Left ventricle myocardium inferior (tissue), 1 donor: ENCODE data around the gene DEK. TPM values are rescaled to one million over a fixed set of nuclear protein-coding genes. Genes with fewer than 3 reads are reported as not detected.
"Not testable (repeated sequence)": the region's sequence is repeated elsewhere in the genome, so short reads cannot be mapped to it uniquely, and the experiment has no call there.

Experiments
- DNase-seq: peaks from one replicate; pipeline ENCODE4 v3.0.0-alpha.2; 2020
- H3K27ac ChIP-seq: fragments of 200-600 bp; replicated peaks from 2 replicates; pipeline ENCODE4 v1.8.0; 2021
- H3K27me3 ChIP-seq: fragments of 200-600 bp; 2 replicates; pipeline ENCODE4 v1.8.0; 2021; ENCODE audit warnings: low read depth
- H3K36me3 ChIP-seq: fragments of 200-600 bp; 2 replicates; pipeline ENCODE4 v1.8.0; 2021
- H3K4me1 ChIP-seq: fragments of 200-600 bp; 2 replicates; pipeline ENCODE4 v1.8.0; 2021
- H3K4me3 ChIP-seq: fragments of 200-600 bp; 2 replicates; pipeline ENCODE4 v1.8.0; 2021; ENCODE audit warnings: mild to moderate bottlenecking, moderate library complexity
- H3K9me3 ChIP-seq: fragments of 200-600 bp; replicated peaks from 2 replicates; pipeline ENCODE4 v1.8.0; 2021
- CTCF ChIP-seq: fragments of 200-600 bp; IDR thresholded peaks from 2 replicates; pipeline ENCODE4 v1.8.0; 2021; ENCODE audit warnings: antibody characterized with exemption, mild to moderate bottlenecking, borderline replicate concordance
- intact Hi-C: fragments of 100-400 bp; cut with micrococcal nuclease; formaldehyde crosslinking; loops from one replicate; pipeline ENCODE4 v1.11.0; 2022
- total RNA-seq: library from RNA; stranded (reverse); fragmentation: NEBNext Ultra II Directional; extraction: Animal tissue kit (Norgen Biotek cat#: 25700); gene quantifications from one replicate; pipeline ENCODE4 v1.2.1, GENCODE V29; 2021
- donor health status: DM: no; HTN: yes; CAD: no; lungs with severe emphysema.

Gene DEK
- total RNA-seq, 1 donor from 2014 or later: 54.0 TPM

- intact Hi-C loops: no loop called here
- DNase-seq: no peak
- Histone ChIP-seq H3K27ac (no peak overlapping the region), H3K4me3 (no peak overlapping the region), H3K36me3 (peaks cover 69% of the 10 kb centered on the region), H3K9me3 (peaks cover 29% of the 10 kb centered on the region), H3K4me1 (no peaks in the 10 kb centered on the region), H3K27me3 (no peaks in the 10 kb centered on the region)
- no peak for TF ChIP-seq CTCF
Observed at GRCh38 chr6:18235524-18235923, 28.8 kb downstream of the DEK start.

DNA sequence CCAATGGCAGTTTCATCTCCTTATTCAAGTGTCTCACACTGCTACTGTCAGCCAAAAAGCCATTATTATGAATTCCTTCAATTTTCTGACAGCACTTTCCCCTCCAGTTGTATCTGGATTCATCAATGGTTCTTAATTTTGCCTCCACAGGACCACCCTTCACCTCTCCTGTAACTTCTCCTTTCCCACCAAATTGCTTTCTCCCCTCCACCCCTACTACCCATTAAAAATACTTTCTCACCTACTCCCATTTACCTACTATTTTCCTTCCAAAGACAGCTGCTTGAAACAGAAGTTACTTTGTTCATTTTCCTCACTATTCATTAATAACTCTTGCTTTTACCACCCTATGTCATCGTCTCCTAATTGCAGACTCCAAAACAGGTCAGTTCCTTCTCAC is 29.8 kb downstream of the DEK start:
- Histone ChIP-seq H3K27me3 (no peaks in the 10 kb centered on the region), H3K4me1 (no peaks in the 10 kb centered on the region), H3K9me3 (peaks cover 36% of the 10 kb centered on the region), H3K27ac (no peak overlapping the region), H3K4me3 (no peak overlapping the region), H3K36me3 (peaks cover 74% of the 10 kb centered on the region)
- no peak for TF ChIP-seq CTCF
- intact Hi-C loops: no loop called here
- no peak for DNase-seq

GRCh38 chr6:18233770-18234169 is 30.6 kb downstream of the DEK start:
- H3K27me3 ChIP-seq, H3K27ac ChIP-seq, intact Hi-C loops, H3K4me1 ChIP-seq, H3K4me3 ChIP-seq, DNase-seq: not testable (repeated sequence)
- peaks cover 44% of the 10 kb centered on the region for H3K9me3 ChIP-seq
- peaks cover 78% of the 10 kb centered on the region for H3K36me3 ChIP-seq

DNA sequence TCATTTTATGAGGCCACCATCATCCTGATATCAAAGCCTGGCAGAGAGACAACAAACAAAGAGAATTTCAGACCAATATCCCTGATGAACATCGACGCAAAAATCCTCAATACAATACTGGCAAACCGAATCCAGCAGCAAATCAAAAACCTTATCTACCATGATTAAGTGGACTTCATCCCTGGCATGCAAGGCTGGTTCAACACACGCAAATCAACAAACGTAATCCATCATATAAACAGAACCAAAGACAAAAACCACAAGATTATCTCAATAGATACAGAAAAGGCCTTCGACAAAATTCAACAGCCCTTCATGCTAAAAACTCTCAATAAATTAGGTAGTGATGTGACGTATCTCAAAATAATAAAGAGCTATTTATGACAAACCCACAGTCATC is 32.5 kb downstream of the DEK start:
- H3K27me3 ChIP-seq, DNase-seq, H3K4me3 ChIP-seq, H3K4me1 ChIP-seq, intact Hi-C loops, H3K27ac ChIP-seq: not testable (repeated sequence)
- Histone ChIP-seq H3K36me3 (peaks cover 83% of the 10 kb centered on the region), H3K9me3 (peaks cover 53% of the 10 kb centered on the region)

GRCh38 chr6:18228590-18228989 is 35.7 kb downstream of the DEK start:
- Histone ChIP-seq H3K9me3 (peaks cover 51% of the 10 kb centered on the region), H3K36me3 (peaks cover 88% of the 10 kb centered on the region)
- DNase-seq, intact Hi-C loops, H3K27ac ChIP-seq, H3K4me3 ChIP-seq, H3K4me1 ChIP-seq, H3K27me3 ChIP-seq: not testable (repeated sequence)

DNA sequence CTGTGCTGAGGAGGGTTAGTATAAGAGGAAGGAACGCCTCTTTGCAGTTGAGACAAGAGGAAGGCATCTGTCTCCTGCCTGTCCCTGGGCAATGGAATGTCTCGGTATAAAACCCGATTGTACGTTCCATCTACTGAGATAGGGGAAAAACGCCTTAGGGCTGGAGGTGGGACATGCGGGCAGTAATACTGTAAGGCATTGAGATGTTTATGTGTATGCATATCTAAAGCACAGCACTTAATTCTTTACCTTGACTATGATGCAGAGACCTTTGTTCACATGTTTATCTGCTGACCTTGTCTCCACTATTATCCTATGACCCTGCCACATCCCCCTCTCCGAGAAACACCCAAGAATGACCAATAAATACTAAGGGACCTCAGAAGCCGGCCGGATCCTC is 37.2 kb downstream of the DEK start:
- H3K4me1 ChIP-seq, intact Hi-C loops, H3K27me3 ChIP-seq, H3K27ac ChIP-seq, DNase-seq, H3K4me3 ChIP-seq: not testable (repeated sequence)
- peaks cover 90% of the 10 kb centered on the region for H3K36me3 ChIP-seq
- H3K9me3 ChIP-seq: peaks cover 40% of the 10 kb centered on the region

- peaks cover 34% of the 10 kb centered on the region for H3K9me3 ChIP-seq
- H3K27ac ChIP-seq, DNase-seq, H3K4me1 ChIP-seq, H3K4me3 ChIP-seq, H3K27me3 ChIP-seq, intact Hi-C loops: not testable (repeated sequence)
- peaks cover 90% of the 10 kb centered on the region for H3K36me3 ChIP-seq
Observed at GRCh38 chr6:18226451-18227105, 37.8 kb downstream of the DEK start.

DNA sequence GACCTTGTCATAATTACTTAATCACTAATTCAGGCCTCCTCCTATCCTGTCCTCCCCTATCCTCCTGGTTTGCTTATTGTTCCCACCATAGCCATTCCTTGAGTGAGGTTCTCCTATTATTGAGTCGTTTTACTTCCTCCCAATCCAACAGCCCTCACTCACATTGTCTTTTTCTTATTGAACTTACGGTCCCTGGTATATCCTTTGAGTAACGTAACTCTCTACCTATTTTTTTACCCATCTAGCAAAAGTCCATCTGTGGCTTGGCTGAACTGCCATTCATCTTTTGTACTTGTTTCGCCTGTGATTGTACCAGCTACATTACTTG is 43.1 kb downstream of the DEK start:
- Histone ChIP-seq H3K27ac (no peak overlapping the region), H3K36me3 (peaks cover 63% of the 10 kb centered on the region), H3K4me3 (no peak overlapping the region), H3K9me3 (no peaks in the 10 kb centered on the region), H3K27me3 (no peaks in the 10 kb centered on the region), H3K4me1 (peaks cover 12% of the 10 kb centered on the region)
- TF ChIP-seq CTCF: no peak
- intact Hi-C loops: no loop called here
- DNase-seq: no peak
